Measurements from ENCODE around the gene PPP1R15B. TPM values are rescaled to one million over a fixed set of nuclear protein-coding genes. Genes with fewer than 3 reads are reported as not detected.

PPP1R15B gene
- total RNA-seq, 2 experiments from 2014 or later: 171 to 179 TPM

DNA sequence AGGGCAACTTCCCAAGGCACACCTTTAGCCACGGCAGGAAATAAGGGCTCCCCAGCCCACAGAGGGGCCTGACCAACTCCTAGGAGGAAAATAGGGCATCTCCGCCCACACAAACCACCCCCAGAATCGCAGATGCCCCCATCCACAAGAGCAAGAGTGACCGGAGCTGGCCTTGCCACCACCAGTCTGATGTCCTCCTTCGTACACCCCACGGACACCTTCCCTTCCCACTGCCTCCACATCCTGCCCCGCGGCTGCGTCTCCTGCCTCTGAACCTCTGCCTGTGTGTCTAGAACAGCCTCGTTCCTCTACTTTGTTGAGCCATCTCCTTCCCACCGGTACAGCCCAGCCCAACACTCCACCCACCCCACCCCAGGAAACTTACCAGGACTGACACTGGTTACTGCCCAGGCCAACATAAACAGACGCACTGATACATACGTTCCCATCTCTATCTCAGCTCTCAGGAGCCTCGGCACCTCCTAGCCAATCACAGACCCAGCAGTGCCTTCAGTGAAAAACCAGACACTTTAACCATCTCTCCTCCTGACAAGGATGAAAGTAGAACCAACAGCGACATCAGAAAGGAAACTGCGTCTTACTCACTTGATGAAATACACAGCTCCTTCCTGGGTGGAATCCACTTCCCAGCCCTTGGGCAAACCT, 44.3 kb downstream of the PPP1R15B start:
- POLR2A ChIA-PET: interaction anchor here (1.1 kb wide), 1 partner anchor 11 kb away, joined by 3 read pairs; no protein-coding TSS in a partner anchor
- Histone ChIP-seq H3K27me3 (ENCODE audit: control insufficient read depth in 1 of 2, insufficient read depth in 2 of 2, low read length in 2 of 2) (no peaks in the 10 kb centered on the region), H3K9me3 (ENCODE audit: control insufficient read depth in 1 of 2, insufficient read depth in 1 of 2, low read length in 2 of 2) (no peaks in the 10 kb centered on the region), H3K4me1 (ENCODE audit: insufficient read depth, low read length) (peaks cover 16% of the 10 kb centered on the region), H3K27ac (ENCODE audit: low read depth in 1 of 2, low read length in 2 of 2) (no peak overlapping the region), H3K36me3 (ENCODE audit: insufficient read depth, low read length) (no peaks in the 10 kb centered on the region), H3K4me3 (ENCODE audit: low read length) (no peak overlapping the region)
- CTCF ChIA-PET: no interaction called here
- ATAC-seq (ENCODE audit: poor library complexity) (no peak), DNase-seq (no peak)
- Mint-ChIP-seq H3K27me3 (no peaks in the 10 kb centered on the region), H3K27ac (no peak overlapping the region), H3K4me1 (ENCODE audit: low read depth) (peaks cover 5% of the 10 kb centered on the region), H3K9me3 (no peaks in the 10 kb centered on the region), H3K4me3 (no peak overlapping the region), H3K36me3 (ENCODE audit: low read depth) (no peaks in the 10 kb centered on the region)
- intact Hi-C loops (cut with DNase I, micrococcal nuclease): loop anchor here (10.0 kb wide), 2 partner anchors 503 to 863 kb away; partner anchors contain the start of gene SNRPE (in 2 of the 2)
- TF ChIP-seq, protein P1, sequence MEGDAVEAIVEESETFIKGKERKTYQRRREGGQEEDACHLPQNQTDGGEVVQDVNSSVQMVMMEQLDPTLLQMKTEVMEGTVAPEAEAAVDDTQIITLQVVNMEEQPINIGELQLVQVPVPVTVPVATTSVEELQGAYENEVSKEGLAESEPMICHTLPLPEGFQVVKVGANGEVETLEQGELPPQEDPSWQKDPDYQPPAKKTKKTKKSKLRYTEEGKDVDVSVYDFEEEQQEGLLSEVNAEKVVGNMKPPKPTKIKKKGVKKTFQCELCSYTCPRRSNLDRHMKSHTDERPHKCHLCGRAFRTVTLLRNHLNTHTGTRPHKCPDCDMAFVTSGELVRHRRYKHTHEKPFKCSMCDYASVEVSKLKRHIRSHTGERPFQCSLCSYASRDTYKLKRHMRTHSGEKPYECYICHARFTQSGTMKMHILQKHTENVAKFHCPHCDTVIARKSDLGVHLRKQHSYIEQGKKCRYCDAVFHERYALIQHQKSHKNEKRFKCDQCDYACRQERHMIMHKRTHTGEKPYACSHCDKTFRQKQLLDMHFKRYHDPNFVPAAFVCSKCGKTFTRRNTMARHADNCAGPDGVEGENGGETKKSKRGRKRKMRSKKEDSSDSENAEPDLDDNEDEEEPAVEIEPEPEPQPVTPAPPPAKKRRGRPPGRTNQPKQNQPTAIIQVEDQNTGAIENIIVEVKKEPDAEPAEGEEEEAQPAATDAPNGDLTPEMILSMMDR (IDR thresholded peaks at IDR 0.05): no peak

DNA sequence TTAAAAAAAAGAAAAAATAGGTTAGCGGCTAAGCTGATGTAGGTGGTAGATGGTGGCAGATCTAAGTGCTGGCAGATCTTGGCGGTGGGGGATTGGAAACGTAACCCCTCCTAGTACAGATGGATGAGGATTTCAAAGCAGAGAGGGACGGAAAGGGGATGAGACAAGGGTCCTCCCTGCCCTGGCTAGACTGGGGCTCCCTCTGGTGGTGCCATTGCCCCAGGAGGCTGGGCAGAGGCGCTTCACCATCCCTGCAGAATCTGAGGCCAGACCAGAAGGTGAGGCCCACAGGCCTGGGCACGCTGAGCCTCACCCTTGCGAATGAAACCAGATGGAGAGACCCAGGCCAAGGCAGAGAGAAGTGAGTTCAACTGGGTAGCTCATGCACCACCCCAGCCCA, 44.9 kb downstream of the PPP1R15B start:
- Mint-ChIP-seq H3K9me3 (no peaks in the 10 kb centered on the region), H3K4me3 (no peak overlapping the region), H3K27me3 (no peaks in the 10 kb centered on the region), H3K4me1 (ENCODE audit: low read depth) (peaks cover 5% of the 10 kb centered on the region), H3K36me3 (ENCODE audit: low read depth) (no peaks in the 10 kb centered on the region), H3K27ac (no peak overlapping the region)
- Histone ChIP-seq H3K36me3 (ENCODE audit: insufficient read depth, low read length) (no peaks in the 10 kb centered on the region), H3K4me3 (ENCODE audit: low read length) (no peak overlapping the region), H3K27ac (ENCODE audit: low read depth in 1 of 2, low read length in 2 of 2) (no peak overlapping the region), H3K9me3 (ENCODE audit: control insufficient read depth in 1 of 2, insufficient read depth in 1 of 2, low read length in 2 of 2) (no peaks in the 10 kb centered on the region), H3K27me3 (ENCODE audit: control insufficient read depth in 1 of 2, insufficient read depth in 2 of 2, low read length in 2 of 2) (no peaks in the 10 kb centered on the region), H3K4me1 (ENCODE audit: insufficient read depth, low read length) (peaks cover 16% of the 10 kb centered on the region)
- ATAC-seq (ENCODE audit: poor library complexity) (no peak), DNase-seq (no peak)
- CTCF ChIA-PET: no interaction called here
- TF ChIP-seq, protein P1 (IDR thresholded peaks at IDR 0.05): no peak
- intact Hi-C loops (cut with DNase I, micrococcal nuclease): loop anchor here (10.0 kb wide), 2 partner anchors 502 to 862 kb away; partner anchors contain the start of gene SNRPE (in 2 of the 2)
- POLR2A ChIA-PET: interaction anchor here (1.1 kb wide), 1 partner anchor 11 kb away, joined by 3 read pairs; no protein-coding TSS in a partner anchor

DNA sequence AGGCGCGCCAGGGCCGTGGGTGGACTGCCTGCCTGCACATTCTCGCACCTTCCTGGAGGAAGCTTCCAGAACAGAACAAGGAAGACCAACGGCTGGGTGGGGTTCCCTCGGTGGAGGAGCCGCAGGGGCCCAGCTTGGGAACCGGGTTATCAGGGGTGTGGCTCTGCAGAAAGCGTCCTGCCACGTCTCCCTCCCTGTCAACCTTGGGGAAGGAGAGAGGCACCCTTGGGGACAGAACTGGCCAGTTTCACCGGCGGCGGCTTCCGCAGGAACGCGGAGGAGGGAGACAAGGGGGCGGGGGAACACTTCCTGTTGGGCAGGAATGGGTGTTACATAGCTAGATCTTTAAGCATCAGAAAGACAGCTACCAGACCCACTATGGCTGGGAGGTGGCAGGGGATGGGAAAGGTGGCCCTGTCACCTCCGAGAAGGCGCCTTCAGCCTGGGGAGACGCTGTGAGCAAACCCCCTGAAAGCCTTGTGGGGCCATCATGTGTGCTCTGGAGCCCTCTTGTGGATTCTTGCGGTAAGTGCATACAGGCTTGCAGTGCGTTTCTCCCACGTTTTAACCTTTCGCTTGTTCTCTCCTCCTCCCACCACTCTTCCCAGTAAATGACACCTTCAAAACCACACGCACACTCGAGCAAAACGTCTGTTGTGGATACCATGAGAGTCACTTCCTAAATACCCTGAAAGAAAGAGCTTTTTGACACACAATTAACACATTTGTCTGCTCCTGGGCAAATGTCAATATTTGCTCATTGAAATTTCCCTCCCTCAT, 48.1 kb downstream of the PPP1R15B start:
- ATAC-seq (ENCODE audit: poor library complexity) (peak; percentile 97), DNase-seq (peak; percentile 56 to 90 (median 64))
- Histone ChIP-seq H3K36me3 (ENCODE audit: insufficient read depth, low read length) (no peaks in the 10 kb centered on the region), H3K4me1 (ENCODE audit: insufficient read depth, low read length) (peaks cover 20% of the 10 kb centered on the region), H3K27me3 (ENCODE audit: control insufficient read depth in 1 of 2, insufficient read depth in 2 of 2, low read length in 2 of 2) (peaks cover 0 to 5% of the 10 kb centered on the region in 2 experiments), H3K9me3 (ENCODE audit: control insufficient read depth in 1 of 2, insufficient read depth in 1 of 2, low read length in 2 of 2) (no peaks in the 10 kb centered on the region), H3K4me3 (ENCODE audit: low read length) (peak overlapping the region; percentile 61), H3K27ac (ENCODE audit: low read depth in 1 of 2, low read length in 2 of 2) (no peak overlapping the region)
- H3K9me3 Mint-ChIP-seq: no peaks in the 10 kb centered on the region
- ChIA-PET CTCF (interaction anchor here (0.8 to 2.8 kb wide), 9 partner anchors 9 to 505 kb away, joined by 3 to 14 read pairs (median 4); no protein-coding TSS in a partner anchor), POLR2A (interaction anchor here (0.7 to 2.1 kb wide), 3 partner anchors 31 to 201 kb away, joined by 3 to 7 read pairs (median 3); no protein-coding TSS in a partner anchor)
- peaks cover 5% of the 10 kb centered on the region for H3K4me1 Mint-ChIP-seq (ENCODE audit: low read depth)
- TF ChIP-seq, protein P1 (IDR thresholded peaks at IDR 0.05): peak; percentile 96
- peaks cover 9% of the 10 kb centered on the region for H3K27me3 Mint-ChIP-seq
- H3K4me3 Mint-ChIP-seq: peak overlapping the region; percentile 26
- intact Hi-C loops (cut with DNase I, micrococcal nuclease): loop anchor here (1.0 to 10.0 kb wide), 5 partner anchors 105 to 859 kb away; partner anchors contain the start of gene SNRPE (in 2 of the 2)
- H3K27ac Mint-ChIP-seq: no peak overlapping the region
- H3K36me3 Mint-ChIP-seq (ENCODE audit: low read depth): no peaks in the 10 kb centered on the region

Data from CD4-positive, alpha-beta T cell (primary cell).